ENCODE results near the gene LRRC27.

DNA sequence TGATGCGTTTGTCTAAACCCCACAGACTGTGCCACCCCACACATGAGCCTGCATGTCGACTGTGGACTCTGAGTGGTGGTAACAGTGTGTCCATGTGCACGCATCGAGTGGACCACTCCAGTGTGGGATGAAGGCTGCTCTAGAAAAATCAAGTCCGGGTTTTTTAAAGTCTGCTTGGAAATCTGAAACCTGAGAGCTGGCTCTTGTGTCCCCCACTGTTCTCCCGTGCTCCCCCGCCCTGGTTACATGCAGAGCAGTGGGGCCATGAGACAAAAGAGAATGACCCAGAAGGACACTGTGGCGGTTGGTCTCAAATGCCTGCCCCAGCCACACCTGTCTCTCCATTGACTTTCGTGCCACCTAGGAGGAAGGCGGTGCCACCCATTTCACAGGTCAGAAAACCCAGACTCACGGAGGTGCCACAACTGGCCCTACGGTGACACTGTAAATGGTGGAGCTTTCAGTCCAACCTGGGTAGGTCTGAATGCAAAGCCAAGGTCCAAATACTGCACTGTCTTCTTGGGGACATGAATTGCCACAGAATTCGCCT lies 37.7 kb downstream of the LRRC27 start:
- TF ChIP-seq, protein P1, sequence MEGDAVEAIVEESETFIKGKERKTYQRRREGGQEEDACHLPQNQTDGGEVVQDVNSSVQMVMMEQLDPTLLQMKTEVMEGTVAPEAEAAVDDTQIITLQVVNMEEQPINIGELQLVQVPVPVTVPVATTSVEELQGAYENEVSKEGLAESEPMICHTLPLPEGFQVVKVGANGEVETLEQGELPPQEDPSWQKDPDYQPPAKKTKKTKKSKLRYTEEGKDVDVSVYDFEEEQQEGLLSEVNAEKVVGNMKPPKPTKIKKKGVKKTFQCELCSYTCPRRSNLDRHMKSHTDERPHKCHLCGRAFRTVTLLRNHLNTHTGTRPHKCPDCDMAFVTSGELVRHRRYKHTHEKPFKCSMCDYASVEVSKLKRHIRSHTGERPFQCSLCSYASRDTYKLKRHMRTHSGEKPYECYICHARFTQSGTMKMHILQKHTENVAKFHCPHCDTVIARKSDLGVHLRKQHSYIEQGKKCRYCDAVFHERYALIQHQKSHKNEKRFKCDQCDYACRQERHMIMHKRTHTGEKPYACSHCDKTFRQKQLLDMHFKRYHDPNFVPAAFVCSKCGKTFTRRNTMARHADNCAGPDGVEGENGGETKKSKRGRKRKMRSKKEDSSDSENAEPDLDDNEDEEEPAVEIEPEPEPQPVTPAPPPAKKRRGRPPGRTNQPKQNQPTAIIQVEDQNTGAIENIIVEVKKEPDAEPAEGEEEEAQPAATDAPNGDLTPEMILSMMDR (IDR thresholded peaks at IDR 0.05) = no peak
- no peak for TF ChIP-seq POLR2A (IDR thresholded peaks at IDR 0.05)
